ENCODE data around the gene DNAJC16. TPM values are rescaled to one million over a fixed set of nuclear protein-coding genes. Genes with fewer than 3 reads are reported as not detected.

Gene DNAJC16
- total RNA-seq, 1 experiment from 2014 or later, result 20.7 TPM

- Histone ChIP-seq H3K14ac (ENCODE audit: insufficient read depth, low read length) (no peak overlapping the region), H3K18ac (ENCODE audit: insufficient read length, low read depth, low read length) (no peak overlapping the region), H3K79me2 (ENCODE audit: insufficient read depth, low read length) (0 out of 2 replicates have a peak, but pooled peaks cover 2% of the 10 kb centered on the region), H3K79me1 (ENCODE audit: insufficient read depth, low read depth, low read length, poor library complexity, severe bottlenecking) (no peaks in the 10 kb centered on the region), H3K56ac (ENCODE audit: insufficient read length, low read depth, low read length) (no peak overlapping the region), H2AFZ (ENCODE audit: low read length) (no peak overlapping the region), H3K4ac (ENCODE audit: low read depth, low read length) (no peak overlapping the region), H4K8ac (replicated peaks; ENCODE audit: insufficient read length, low read depth, low read length) (no peak overlapping the region), H3T11ph (ENCODE audit: low read length) (no peak overlapping the region), H3K9ac (ENCODE audit: extremely low read depth, insufficient read length, low read length) (no peak overlapping the region), H4K91ac (ENCODE audit: insufficient read length, low read depth, low read length) (no peak overlapping the region), H2BK15ac (ENCODE audit: low read depth, low read length) (no peak overlapping the region), H3K9me3 (ENCODE audit: control insufficient read depth, low read depth, low read length) (no peaks in the 10 kb centered on the region), H3K27me3 (ENCODE audit: insufficient read depth, low read length) (no peaks in the 10 kb centered on the region), H2BK5ac (ENCODE audit: insufficient read length, low read length) (no peak overlapping the region), H2BK12ac (ENCODE audit: insufficient read length, low read depth, low read length) (no peak overlapping the region), H4K5ac (ENCODE audit: insufficient read length, low read depth, low read length) (no peak overlapping the region), H4K20me1 (ENCODE audit: control insufficient read depth, insufficient read depth, insufficient read length) (no peaks in the 10 kb centered on the region), H3K27ac (ENCODE audit: insufficient read length, low read depth, low read length) (no peak overlapping the region), H2BK20ac (ENCODE audit: low read depth, low read length, poor library complexity, severe bottlenecking) (no peak overlapping the region), H3K4me2 (ENCODE audit: insufficient read depth, insufficient read length, low read length) (no peak overlapping the region), H2BK120ac (ENCODE audit: low read depth, low read length, poor library complexity, severe bottlenecking) (no peak overlapping the region), H3K23me2 (ENCODE audit: insufficient read length, low read depth, low read length, poor library complexity, severe bottlenecking) (no peaks in the 10 kb centered on the region), H2AK5ac (ENCODE audit: insufficient read length, low read length) (no peak overlapping the region), H3K4me1 (ENCODE audit: insufficient read depth, low read length) (no peaks in the 10 kb centered on the region), H3K23ac (ENCODE audit: insufficient read length, low read depth, low read length) (no peak overlapping the region)
- peaks cover 3 to 5% of the 10 kb centered on the region in 2 experiments for H3K4me1 Mint-ChIP-seq
- no peaks in the 10 kb centered on the region for H3K9me3 Mint-ChIP-seq
- DNase-seq, result no peak
- H3K36me3 Mint-ChIP-seq (ENCODE audit: insufficient read depth in 1 of 3, low read depth in 3 of 3), result peaks cover 7 to 47% (median 39%) of the 10 kb centered on the region in 3 experiments; a peak in 5 of 7 replicates
- H3K27ac Mint-ChIP-seq, result no peak overlapping the region
- no peak overlapping the region for H3K4me3 Mint-ChIP-seq
- no peak for TF ChIP-seq CTCF (conservative IDR thresholded peaks at IDR 0.05)
- H3K27me3 Mint-ChIP-seq (ENCODE audit: low read depth), result no peaks in the 10 kb centered on the region
Observed at GRCh38 chr1:15571266-15571665, 44.6 kb downstream of the DNAJC16 start.

Data from H9 (cell line).